HepG2 (cell line): ENCODE measurements around the gene ZNF318. TPM values are rescaled to one million over a fixed set of nuclear protein-coding genes. Genes with fewer than 3 reads are reported as not detected.
A peak's percentile ranks its signal among the peaks of the same experiment; 100 is the strongest.

ENCODE experiments used
- ATAC-seq: fragments of 200-7000 bp; cut with Tn5 transposase; 3 replicates; pipeline ENCODE4 v1.9.1; 2020; ENCODE audit warnings: mild to moderate bottlenecking, moderate library complexity
- BruUV-seq: library from RNA; stranded (reverse); fragments of 400-500 nt; replicated peaks from 2 replicates; lab custom pipeline; 2021; lab: Mats Ljungman, UMichigan
- CTCF ChIA-PET: fragments of 300-600 bp; formaldehyde crosslinking; extraction: SDS; loops from one replicate; lab custom pipeline; 2021; ENCODE audit warnings: low total read pairs, inconsistent platforms, low intra/inter-chr PET ratio; lab: Yijun Ruan, JAX
- POLR2A ChIA-PET: fragments of 350-600 bp; sonication (Branson Sonifier 250); formaldehyde crosslinking; loops from one replicate; lab custom pipeline; 2020; ENCODE audit warnings: antibody characterized with exemption, inconsistent platforms; lab: Yijun Ruan, JAX
- DNase-seq: peaks from one replicate; pipeline ENCODE4 v3.0.0-alpha.2; 2015; ENCODE audit warnings: low spot score
- FAIRE-seq: peaks from 3 replicates; lab custom pipeline; 2011; peaks lifted over from hg19 to GRCh38; lab: Jason Lieb, UNC
- H2AFZ ChIP-seq: one replicate; pipeline ENCODE4 v1.6.1; 2011; ENCODE audit warnings: low read length, inconsistent platforms
- H3K27ac ChIP-seq: fragments of 300-600 bp; 3 replicates; pipeline ENCODE4 v1.8.0; 2011; ENCODE audit warnings: mixed run types, mild to moderate bottlenecking, mixed read lengths, low read length, inconsistent platforms; ENCODE audit not compliant: insufficient read depth; ENCODE audit errors: extremely low read length
- H3K27me3 ChIP-seq, 2 experiments: fragments of 200-600 bp in 1 of 2; 2 replicates in 1 of 2; 3 replicates in 1 of 2; pipeline versions ENCODE4 v1.6.0 to v1.8.0; 2011; ENCODE audit warnings: low read length in 2 of 2, mild to moderate bottlenecking in 2 of 2, moderate library complexity in 2 of 2, inconsistent platforms in 1 of 2; ENCODE audit not compliant: insufficient read depth in 2 of 2, control insufficient read depth in 1 of 2
- H3K36me3 ChIP-seq, 2 experiments: fragments of 200-600 bp in 1 of 2; replicated peaks in 1 of 2; 2 replicates in 1 of 2; 3 replicates in 1 of 2; pipeline versions ENCODE4 v1.5.1 to v1.8.0; 2011; ENCODE audit warnings: low read length in 2 of 2, inconsistent platforms in 1 of 2; ENCODE audit not compliant: insufficient read depth in 2 of 2, control insufficient read depth in 1 of 2
- H3K4me1 ChIP-seq: 2 replicates; pipeline ENCODE4 v1.5.1; 2012; ENCODE audit warnings: low read length, inconsistent platforms; ENCODE audit not compliant: insufficient read depth
- H3K4me2 ChIP-seq: 2 replicates; pipeline ENCODE4 v1.6.0; 2011; ENCODE audit warnings: low read depth, low read length, inconsistent platforms
- H3K4me3 ChIP-seq, 3 experiments: fragments of 200-600 bp in 1 of 3; sonication (generic), shearing (Covaris generic) in 1 of 3; replicated peaks in 1 of 3; 2 replicates each; pipeline ENCODE4 v1.5.1; 2011 to 2016; ENCODE audit warnings: low read length in 3 of 3, inconsistent platforms in 2 of 3, low read depth in 2 of 3, mild to moderate bottlenecking in 2 of 3, control low read depth in 1 of 3, mixed read lengths in 1 of 3; ENCODE audit not compliant: insufficient read depth in 1 of 3
- H3K79me2 ChIP-seq: one replicate; pipeline ENCODE4 v1.6.1; 2011; ENCODE audit warnings: low read length, inconsistent platforms; ENCODE audit not compliant: insufficient read depth
- H3K9ac ChIP-seq: 2 replicates; pipeline ENCODE4 v1.6.0; 2011; ENCODE audit warnings: mild to moderate bottlenecking, low read depth, low read length, inconsistent platforms; ENCODE audit not compliant: insufficient read depth
- H3K9me3 ChIP-seq: 2 replicates; pipeline ENCODE4 v1.5.1; 2012; ENCODE audit warnings: mild to moderate bottlenecking, low read length
- H4K20me1 ChIP-seq: 2 replicates; pipeline ENCODE4 v1.6.0; 2011; ENCODE audit warnings: inconsistent platforms, mild to moderate bottlenecking, low read length, moderate library complexity; ENCODE audit not compliant: insufficient read depth
- ATF7 ChIP-seq, 2 experiments: fragments of 450-650 bp in 1 of 2; sonication (generic) in 1 of 2; formaldehyde crosslinking in 1 of 2; IDR thresholded peaks; 2 replicates each; pipeline versions ENCODE4 v1.4.0 to v1.6.1; 2016 to 2020; ENCODE audit warnings: antibody characterized with exemption in 1 of 2, mild to moderate bottlenecking in 1 of 2, missing genetic modification reagents in 1 of 2
- BATF2 ChIP-seq: sonication (generic); formaldehyde crosslinking; IDR thresholded peaks from 2 replicates; pipeline ENCODE4 v1.8.0; 2022; ENCODE audit warnings: mild to moderate bottlenecking, missing genetic modification reagents, moderate library complexity
- FOXP4 ChIP-seq: sonication (generic); formaldehyde crosslinking; IDR thresholded peaks from 2 replicates; pipeline ENCODE4 v1.4.0; 2020; ENCODE audit warnings: missing genetic modification reagents
- KDM5A ChIP-seq: fragments of 200-600 bp; sonication (generic); IDR thresholded peaks from 2 replicates; pipeline ENCODE4 v1.7.0; 2018; ENCODE audit warnings: antibody characterized with exemption, mild to moderate bottlenecking, low read length, borderline replicate concordance
- MAFK ChIP-seq, 2 experiments: IDR thresholded peaks in 1 of 2; conservative IDR thresholded peaks in 1 of 2; 2 replicates each; pipeline ENCODE4 v1.6.1; 2011; ENCODE audit warnings: improper control_type of control experiment in 2 of 2, low read length in 2 of 2
- NFE2L2 ChIP-seq: fragments of 150-350 bp; IDR thresholded peaks from 2 replicates; pipeline ENCODE4 v1.6.1; 2014; ENCODE audit warnings: low read length
- POLR2G ChIP-seq: fragments of 200-400 bp; formaldehyde crosslinking; IDR thresholded peaks from 2 replicates; pipeline ENCODE4 v1.6.1; 2018; ENCODE audit warnings: mild to moderate bottlenecking, low read depth, low read length, moderate library complexity
- ZNF263 ChIP-seq: sonication (generic); formaldehyde crosslinking; IDR thresholded peaks from 2 replicates; pipeline ENCODE4 v1.4.0; 2020; ENCODE audit warnings: missing genetic modification reagents
- WGBS: methylation state at CpG from one replicate; pipeline ENCODE4 v1.1.6; 2017; ENCODE audit warnings: low lambda C conversion rate; 5-methylcytosine and 5-hydroxymethylcytosine counted together
- in situ Hi-C: cut with HindIII; loops from 2 replicates; pipeline ENCODE4 v1.10.0; 2017; ENCODE audit warnings: low pct_unique_long_range_greater_than_20kb; ENCODE audit not compliant: extremely low pct_ligation_motif_present
- intact Hi-C: fragments of 100-400 bp; cut with micrococcal nuclease; formaldehyde crosslinking; loops from one replicate; pipeline ENCODE4 v1.10.0; 2022; ENCODE audit not compliant: unreplicated experiment
- polyA plus RNA-seq, 8 experiments: library from polyadenylated mRNA; depleted of rRNA in 3 of 8; stranded (reverse) in 7 of 8; unstranded in 1 of 8; fragments of >200 nt; fragmentation: Illumina TruSeq in 4 of 8; extraction: Trizol in 4 of 8; gene quantifications; 2 replicates each; pipeline versions ENCODE4 v1.2.1 to v1.2.3, GENCODE V29; 2011 to 2016; ENCODE audit warnings: low read depth in 4 of 8, missing spikeins in 1 of 8, mixed read lengths in 1 of 8; ENCODE audit not compliant: insufficient read depth in 1 of 8
- total RNA-seq, 5 experiments: library from RNA; depleted of rRNA; stranded (reverse); fragments of >200 nt; fragmentation: Illumina TruSeq; extraction: Trizol; gene quantifications; 2 replicates each; pipeline ENCODE4 v1.2.3, GENCODE V29; 2016; ENCODE audit warnings: low read depth in 1 of 5

The ZNF318 gene
- total and polyA plus RNA-seq, 2 of the 13 experiments (the other 11 are each of a cell fraction or from before 2014, with no cell fraction given): 13.0 to 14.5 TPM

GRCh38 chr6:43310624-43311023, 58.8 kb downstream of the ZNF318 start:
- Histone ChIP-seq H2AFZ (no peak overlapping the region), H3K9ac (no peak overlapping the region), H3K4me1 (peaks cover 57% of the 10 kb centered on the region), H3K27me3 (no peaks in the 10 kb centered on the region), H3K27ac (no peak overlapping the region), H3K4me2 (no peak overlapping the region), H3K9me3 (no peaks in the 10 kb centered on the region), H3K36me3 (no peaks in the 10 kb centered on the region), H3K79me2 (no peaks in the 10 kb centered on the region), H3K4me3 (no peak overlapping the region), H4K20me1 (no peaks in the 10 kb centered on the region)
- no peak for FAIRE-seq
- POLR2A ChIA-PET: no interaction called here
- TF ChIP-seq ZNF263 (CRISPR knock-in tag) (no peak), MAFK (conservative IDR thresholded peaks at IDR 0.05 in 1 of 2, IDR thresholded peaks at IDR 0.05 in 1 of 2; ENCODE audit: low read length in 2 of 2) (peak; percentile 38 to 62; a peak in 2 of 4 replicates), NFE2L2 (peak; percentile 83)
- CTCF ChIA-PET: no interaction called here
- no TSS peak for BruUV-seq
- no peak for ATAC-seq
- intact Hi-C loops: no loop called here
- in situ Hi-C loops: no loop called here
- DNase-seq: no peak

GRCh38 chr6:43310134-43310533, 59.3 kb downstream of the ZNF318 start:
- Histone ChIP-seq H3K79me2 (no peaks in the 10 kb centered on the region), H3K4me1 (peaks cover 57% of the 10 kb centered on the region), H2AFZ (no peak overlapping the region), H4K20me1 (no peaks in the 10 kb centered on the region), H3K9me3 (no peaks in the 10 kb centered on the region), H3K27me3 (no peaks in the 10 kb centered on the region), H3K4me3 (no peak overlapping the region)
- CTCF ChIA-PET: no interaction called here
- DNase-seq: no peak
- BruUV-seq: no TSS peak
- no peak for TF ChIP-seq FOXP4
- TF ChIP-seq POLR2G: no peak
- no peak for TF ChIP-seq KDM5A
- no peak for TF ChIP-seq BATF2
- 0 out of 2 replicates have a peak, but pooled peaks have one; percentile 33 for TF ChIP-seq ATF7 (IDR thresholded peaks at IDR 0.05)
- TF ChIP-seq ATF7 (CRISPR knock-in tag; IDR thresholded peaks at IDR 0.05): no peak
- TF ChIP-seq, all 625 proteins: peak for 1
- H3K9ac ChIP-seq: no peak overlapping the region
- POLR2A ChIA-PET: no interaction called here
- no peak overlapping the region for H3K27ac ChIP-seq
- no peak for FAIRE-seq
- WGBS: 96% methylated on average over 2 of the region's 2 CpGs
- no peak for ATAC-seq
- in situ Hi-C loops (no loop called here), intact Hi-C loops (no loop called here)
- no peak overlapping the region for H3K4me2 ChIP-seq
- H3K36me3 ChIP-seq: no peaks in the 10 kb centered on the region
